ENCODE data around the gene NHSL1.

The NHSL1 gene

GRCh38 chr6:138498629-138499302 lies 528 bp downstream of the NHSL1 start:
- TF ChIP-seq CTCF (IDR thresholded peaks at IDR 0.05; ENCODE audit: low read depth, low read length): no peak
- H3K4me3 ChIP-seq (replicated peaks in 1 of 2; ENCODE audit: low read depth in 2 of 2, low read length in 2 of 2): no peak overlapping the region
- no peak for DNase-seq (ENCODE audit: low read depth in 2 of 2)

GRCh38 chr6:138497286-138497685 lies 2.0 kb downstream of the NHSL1 start:
- DNase-seq (ENCODE audit: low read depth in 2 of 2): no peak
- no peak for TF ChIP-seq CTCF (IDR thresholded peaks at IDR 0.05; ENCODE audit: low read depth, low read length)
- no peak overlapping the region for H3K4me3 ChIP-seq (replicated peaks in 1 of 2; ENCODE audit: low read depth in 2 of 2, low read length in 2 of 2)

- H3K4me3 ChIP-seq (replicated peaks in 1 of 2; ENCODE audit: low read depth in 2 of 2, low read length in 2 of 2): no peak overlapping the region
- no peak for TF ChIP-seq CTCF (IDR thresholded peaks at IDR 0.05; ENCODE audit: low read depth, low read length)
- DNase-seq (ENCODE audit: low read depth in 2 of 2): no peak
Measured at GRCh38 chr6:138494312-138494711, 5.0 kb downstream of the NHSL1 start.

- no peak overlapping the region for H3K4me3 ChIP-seq (replicated peaks in 1 of 2; ENCODE audit: low read depth in 2 of 2, low read length in 2 of 2)
- TF ChIP-seq CTCF (IDR thresholded peaks at IDR 0.05; ENCODE audit: low read depth, low read length): no peak
- peak; percentile 61 to 74 for DNase-seq (ENCODE audit: low read depth in 2 of 2)
Measured at GRCh38 chr6:138493413-138493812, 5.9 kb downstream of the NHSL1 start.

GRCh38 chr6:138492871-138493270 lies 6.4 kb downstream of the NHSL1 start:
- no peak for TF ChIP-seq CTCF (IDR thresholded peaks at IDR 0.05; ENCODE audit: low read depth, low read length)
- H3K4me3 ChIP-seq (replicated peaks in 1 of 2; ENCODE audit: low read depth in 2 of 2, low read length in 2 of 2): no peak overlapping the region
- no peak for DNase-seq (ENCODE audit: low read depth in 2 of 2)

- no peak for TF ChIP-seq CTCF (IDR thresholded peaks at IDR 0.05; ENCODE audit: low read depth, low read length)
- H3K4me3 ChIP-seq (replicated peaks in 1 of 2; ENCODE audit: low read depth in 2 of 2, low read length in 2 of 2): no peak overlapping the region
- DNase-seq (ENCODE audit: low read depth in 2 of 2): no peak
Measured at GRCh38 chr6:138492113-138492512, 7.2 kb downstream of the NHSL1 start.

- no peak overlapping the region for H3K4me3 ChIP-seq (replicated peaks in 1 of 2; ENCODE audit: low read depth in 2 of 2, low read length in 2 of 2)
- no peak for DNase-seq (ENCODE audit: low read depth in 2 of 2)
- no peak for TF ChIP-seq CTCF (IDR thresholded peaks at IDR 0.05; ENCODE audit: low read depth, low read length)
Measured at GRCh38 chr6:138491017-138491416, 8.3 kb downstream of the NHSL1 start.

Data from cardiac fibroblast (primary cell).